ENCODE results near the gene TJP2. TPM values are rescaled to one million over a fixed set of nuclear protein-coding genes. Genes with fewer than 3 reads are reported as not detected.

The TJP2 gene
- total RNA-seq (ENCODE audit: unreplicated experiment) = 6.0 TPM
- long read RNA-seq, partial matches to known transcripts = 1 of 1 reads
- long read RNA-seq, other reads (novel, unspliced or antisense) = 0 of 1 reads

GRCh38 chr9:69173891-69174615 is at the start of gene TJP2:
Gene TJP2, plus strand, starts transcription at chr9:69174277. Its CDS starts 96 bp downstream, at chr9:69174373.
- Mint-ChIP-seq H3K36me3 (ENCODE audit: unreplicated experiment) (no peaks in the 10 kb centered on the region), H3K4me3 (ENCODE audit: unreplicated experiment) (peak within 1 kb of the TSS; percentile 89), H3K27me3 (ENCODE audit: unreplicated experiment) (peaks cover 6% of the 10 kb centered on the region), H3K27ac (ENCODE audit: unreplicated experiment) (no peak within 1 kb of the TSS), H3K4me1 (ENCODE audit: low read depth, unreplicated experiment) (peaks cover 18% of the 10 kb centered on the region), H3K9me3 (ENCODE audit: unreplicated experiment) (peaks cover 4% of the 10 kb centered on the region)
- peak; percentile 68 for DNase-seq
- TF ChIP-seq CTCF (IDR thresholded peaks at IDR 0.05; ENCODE audit: partially characterized antibody, unreplicated experiment) = no peak

- Mint-ChIP-seq H3K36me3 (ENCODE audit: unreplicated experiment) (no peaks in the 10 kb centered on the region), H3K9me3 (ENCODE audit: unreplicated experiment) (peaks cover 2% of the 10 kb centered on the region), H3K4me1 (ENCODE audit: low read depth, unreplicated experiment) (no peaks in the 10 kb centered on the region), H3K27ac (ENCODE audit: unreplicated experiment) (no peak overlapping the region), H3K27me3 (ENCODE audit: unreplicated experiment) (peaks cover 6% of the 10 kb centered on the region), H3K4me3 (ENCODE audit: unreplicated experiment) (no peak overlapping the region)
- no peak for TF ChIP-seq CTCF (IDR thresholded peaks at IDR 0.05; ENCODE audit: partially characterized antibody, unreplicated experiment)
- DNase-seq = no peak
Observed at GRCh38 chr9:69130456-69131441, 43.3 kb upstream of the TJP2 start.

- H3K4me3 Mint-ChIP-seq (ENCODE audit: unreplicated experiment) = no peak overlapping the region
- no peaks in the 10 kb centered on the region for H3K36me3 Mint-ChIP-seq (ENCODE audit: unreplicated experiment)
- H3K27ac Mint-ChIP-seq (ENCODE audit: unreplicated experiment) = no peak overlapping the region
- peaks cover 6% of the 10 kb centered on the region for H3K27me3 Mint-ChIP-seq (ENCODE audit: unreplicated experiment)
- peaks cover 2% of the 10 kb centered on the region for H3K9me3 Mint-ChIP-seq (ENCODE audit: unreplicated experiment)
- TF ChIP-seq CTCF (IDR thresholded peaks at IDR 0.05; ENCODE audit: partially characterized antibody, unreplicated experiment) = no peak
- DNase-seq = no peak
- H3K4me1 Mint-ChIP-seq (ENCODE audit: low read depth, unreplicated experiment) = no peaks in the 10 kb centered on the region
Observed at GRCh38 chr9:69131682-69132081, 42.4 kb upstream of the TJP2 start.

GRCh38 chr9:69132361-69132760 is 41.7 kb upstream of the TJP2 start:
- TF ChIP-seq CTCF (IDR thresholded peaks at IDR 0.05; ENCODE audit: partially characterized antibody, unreplicated experiment) = no peak
- Mint-ChIP-seq H3K36me3 (ENCODE audit: unreplicated experiment) (no peaks in the 10 kb centered on the region), H3K27ac (ENCODE audit: unreplicated experiment) (no peak overlapping the region), H3K4me3 (ENCODE audit: unreplicated experiment) (no peak overlapping the region), H3K27me3 (ENCODE audit: unreplicated experiment) (peaks cover 6% of the 10 kb centered on the region), H3K4me1 (ENCODE audit: low read depth, unreplicated experiment) (no peaks in the 10 kb centered on the region), H3K9me3 (ENCODE audit: unreplicated experiment) (peaks cover 2% of the 10 kb centered on the region)
- DNase-seq = no peak
